ENCODE data around the gene SPAG6.
"Not testable (repeated sequence)": the region's sequence is repeated elsewhere in the genome, so short reads cannot be mapped to it uniquely, and the experiment has no call there.

The SPAG6 gene

DNA sequence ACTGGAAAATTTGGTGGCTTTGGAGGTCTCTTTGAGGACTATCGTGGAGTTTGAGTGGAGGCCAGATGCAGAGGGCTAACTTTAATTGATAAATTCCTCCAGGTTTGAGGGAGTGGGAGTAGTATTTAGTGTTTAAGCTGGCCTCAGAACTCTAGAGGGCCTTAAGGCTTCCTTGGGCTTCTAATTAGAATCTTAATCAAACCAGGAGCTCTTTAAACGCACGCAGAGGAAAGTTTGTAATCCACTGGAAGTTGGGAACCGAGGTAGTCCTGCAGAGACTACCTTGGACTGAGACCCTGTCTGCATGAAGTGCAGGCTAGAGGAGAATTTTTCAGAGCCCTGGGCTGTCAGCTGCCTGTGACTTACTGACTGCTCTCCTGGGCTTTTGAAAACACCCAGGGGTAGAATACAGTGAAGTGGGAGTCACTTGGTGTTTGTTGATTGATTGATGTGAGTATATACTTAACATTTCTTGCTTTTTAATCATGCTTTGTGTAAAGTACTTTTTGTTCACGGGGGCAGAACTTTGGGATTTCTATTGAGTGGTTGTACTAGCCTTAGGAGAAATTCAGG lies 5.9 kb downstream of the SPAG6 start:
- TF ChIP-seq Cebpa-rat (IDR thresholded peaks at IDR 0.05): no peak
- H3K9me3 ChIP-seq (replicated peaks in 1 of 11): peaks cover 0 to 7% (median under 1%) of the 10 kb centered on the region in 11 experiments; a peak in 7 of 22 replicates
- peaks cover under 1 to 24% (median 16%) of the 10 kb centered on the region in 11 experiments; a peak in 19 of 22 replicates for H3K27me3 ChIP-seq
- H3K4me2 ChIP-seq: no peak overlapping the region
- no peaks in the 10 kb centered on the region for H3K36me3 ChIP-seq
- H3K27ac ChIP-seq: no peak overlapping the region
- no peaks in the 10 kb centered on the region for H4K20me1 ChIP-seq
- H3K4me1 ChIP-seq: no peaks in the 10 kb centered on the region
- H3K9ac ChIP-seq: no peak overlapping the region
- no peak overlapping the region for H3K4me3 ChIP-seq

DNA sequence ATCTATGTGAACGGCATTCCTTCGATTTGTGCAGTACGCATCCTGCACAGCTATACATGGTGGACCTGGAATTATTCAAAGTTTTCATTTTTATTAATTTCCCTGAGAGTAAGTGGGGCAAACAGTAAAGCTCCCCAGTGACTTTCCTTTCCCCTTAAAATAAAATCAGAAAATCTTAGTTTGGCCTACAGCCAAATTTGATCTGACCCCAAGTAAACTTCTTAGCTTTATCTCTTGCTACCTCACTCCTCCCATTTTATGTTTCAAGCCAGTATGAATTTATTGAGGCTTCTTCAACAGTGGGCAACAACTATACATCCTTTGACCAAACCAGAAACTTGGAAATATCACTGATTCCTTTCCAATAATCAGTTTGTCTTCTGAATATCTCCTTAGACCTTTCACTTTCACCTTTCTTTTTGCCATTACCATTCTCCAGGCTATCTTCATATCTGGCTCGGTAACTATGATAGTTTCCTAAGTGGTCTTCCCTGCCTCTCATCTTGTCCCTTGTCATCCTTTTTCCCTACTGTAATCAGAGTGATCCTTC lies 11.1 kb downstream of the SPAG6 start:
- Histone ChIP-seq H3K4me1 (no peaks in the 10 kb centered on the region), H3K27ac (no peak overlapping the region), H3K9ac (no peak overlapping the region), H3K4me2 (no peak overlapping the region), H4K20me1 (no peaks in the 10 kb centered on the region), H3K27me3 (no peaks in the 10 kb centered on the region), H3K4me3 (no peak overlapping the region), H3K36me3 (no peaks in the 10 kb centered on the region), H3K9me3 (replicated peaks in 1 of 11) (no peaks in the 10 kb centered on the region; a peak in 1 of 22 replicates)
- no peak for TF ChIP-seq Cebpa-rat (IDR thresholded peaks at IDR 0.05)

DNA sequence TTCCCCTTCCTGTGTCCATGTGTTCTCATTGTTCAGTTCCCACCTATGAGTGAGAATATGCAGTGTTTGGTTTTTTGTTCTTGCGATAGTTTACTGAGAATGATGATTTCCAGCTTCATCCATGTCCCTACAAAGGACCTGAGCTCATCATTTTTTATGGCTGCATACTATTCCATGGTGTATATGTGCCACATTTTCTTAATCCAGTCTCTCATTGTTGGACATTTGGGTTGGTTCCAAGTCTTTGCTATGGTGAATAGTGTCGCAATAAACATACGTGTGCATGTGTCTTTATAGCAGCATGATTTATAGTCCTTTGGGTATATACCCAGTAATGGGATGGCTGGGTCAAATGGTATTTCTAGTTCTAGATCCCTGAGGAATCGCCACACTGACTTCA lies 12.5 kb downstream of the SPAG6 start:
- H3K27me3 ChIP-seq; H4K20me1 ChIP-seq; H3K4me3 ChIP-seq; H3K36me3 ChIP-seq; H3K4me1 ChIP-seq; H3K27ac ChIP-seq; H3K9me3 ChIP-seq (replicated peaks in 1 of 11); H3K4me2 ChIP-seq; H3K9ac ChIP-seq: not testable (repeated sequence)

DNA sequence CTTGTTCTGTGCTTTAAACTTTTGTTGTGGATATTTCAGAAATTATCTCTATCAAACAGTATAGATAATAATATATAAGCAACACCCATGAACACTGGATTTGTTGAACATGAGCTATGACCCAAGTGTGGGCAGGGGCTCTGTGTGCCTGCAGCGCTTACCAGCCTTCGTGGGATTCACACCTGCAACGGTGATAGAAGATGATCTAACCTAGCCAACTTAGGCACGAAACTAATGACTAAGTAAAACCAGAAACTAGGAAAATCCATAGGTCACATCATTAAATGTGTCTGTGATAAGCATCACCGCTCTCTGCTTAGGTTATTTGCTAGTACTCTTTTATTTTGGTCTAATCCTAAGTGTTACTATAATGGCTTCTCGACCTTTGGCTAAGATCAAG lies 18.0 kb downstream of the SPAG6 start:
- Histone ChIP-seq H3K9ac (no peak overlapping the region), H3K4me3 (no peak overlapping the region), H4K20me1 (no peaks in the 10 kb centered on the region), H3K27ac (no peak overlapping the region), H3K4me1 (peaks cover 0 to 15% (median 0%) of the 10 kb centered on the region in 10 experiments; a peak in 5 of 20 replicates), H3K36me3 (no peaks in the 10 kb centered on the region), H3K27me3 (no peaks in the 10 kb centered on the region), H3K4me2 (no peak overlapping the region), H3K9me3 (replicated peaks in 1 of 11) (no peaks in the 10 kb centered on the region; a peak in 1 of 22 replicates)
- TF ChIP-seq Cebpa-rat (IDR thresholded peaks at IDR 0.05): no peak

GRCh38 chr10:22364407-22365140 lies 19.3 kb downstream of the SPAG6 start:
- H3K4me2 ChIP-seq: peak overlapping the region in 1 of 11 experiments; percentile 65; a peak in 3 of 22 replicates
- no peaks in the 10 kb centered on the region for H4K20me1 ChIP-seq
- H3K36me3 ChIP-seq: no peaks in the 10 kb centered on the region
- no peak overlapping the region for H3K4me3 ChIP-seq
- H3K9me3 ChIP-seq (replicated peaks in 1 of 11): no peaks in the 10 kb centered on the region
- peaks cover 0 to 24% (median 4%) of the 10 kb centered on the region in 10 experiments; a peak in 14 of 20 replicates for H3K4me1 ChIP-seq
- TF ChIP-seq Cebpa-rat (IDR thresholded peaks at IDR 0.05): no peak
- H3K27me3 ChIP-seq: no peaks in the 10 kb centered on the region
- no peak overlapping the region for H3K9ac ChIP-seq
- H3K27ac ChIP-seq: no peak overlapping the region

DNA sequence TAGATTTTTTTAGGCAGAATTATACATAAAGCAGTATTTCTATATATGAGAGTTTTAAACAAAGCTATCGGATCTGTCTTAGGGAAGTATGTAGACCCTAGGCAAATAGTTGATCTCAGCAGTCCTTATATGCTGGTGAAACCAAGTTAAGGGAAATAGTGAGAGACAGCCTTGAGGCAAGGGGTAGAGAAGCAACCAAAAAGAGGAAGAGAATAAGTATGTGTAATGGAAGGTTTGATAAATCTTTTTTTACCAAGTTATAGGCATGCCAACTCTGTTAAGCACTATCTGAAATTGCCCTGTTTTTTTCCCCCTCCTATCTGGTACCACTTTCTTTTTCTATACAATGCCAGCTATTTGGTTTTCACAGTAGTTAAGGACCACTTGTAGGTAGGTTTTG lies 19.9 kb downstream of the SPAG6 start:
- H3K4me2 ChIP-seq: peak overlapping the region in 3 of 11 experiments; percentile 4 to 65 (median 45); a peak in 5 of 22 replicates
- no peak overlapping the region for H3K9ac ChIP-seq
- no peaks in the 10 kb centered on the region for H4K20me1 ChIP-seq
- H3K36me3 ChIP-seq: no peaks in the 10 kb centered on the region
- H3K27ac ChIP-seq: no peak overlapping the region
- no peak for TF ChIP-seq Cebpa-rat (IDR thresholded peaks at IDR 0.05)
- peaks cover 6 to 30% (median 10%) of the 10 kb centered on the region in 10 experiments; a peak in 16 of 20 replicates for H3K4me1 ChIP-seq
- H3K27me3 ChIP-seq: no peaks in the 10 kb centered on the region
- H3K9me3 ChIP-seq (replicated peaks in 1 of 11): no peaks in the 10 kb centered on the region
- no peak overlapping the region for H3K4me3 ChIP-seq

DNA sequence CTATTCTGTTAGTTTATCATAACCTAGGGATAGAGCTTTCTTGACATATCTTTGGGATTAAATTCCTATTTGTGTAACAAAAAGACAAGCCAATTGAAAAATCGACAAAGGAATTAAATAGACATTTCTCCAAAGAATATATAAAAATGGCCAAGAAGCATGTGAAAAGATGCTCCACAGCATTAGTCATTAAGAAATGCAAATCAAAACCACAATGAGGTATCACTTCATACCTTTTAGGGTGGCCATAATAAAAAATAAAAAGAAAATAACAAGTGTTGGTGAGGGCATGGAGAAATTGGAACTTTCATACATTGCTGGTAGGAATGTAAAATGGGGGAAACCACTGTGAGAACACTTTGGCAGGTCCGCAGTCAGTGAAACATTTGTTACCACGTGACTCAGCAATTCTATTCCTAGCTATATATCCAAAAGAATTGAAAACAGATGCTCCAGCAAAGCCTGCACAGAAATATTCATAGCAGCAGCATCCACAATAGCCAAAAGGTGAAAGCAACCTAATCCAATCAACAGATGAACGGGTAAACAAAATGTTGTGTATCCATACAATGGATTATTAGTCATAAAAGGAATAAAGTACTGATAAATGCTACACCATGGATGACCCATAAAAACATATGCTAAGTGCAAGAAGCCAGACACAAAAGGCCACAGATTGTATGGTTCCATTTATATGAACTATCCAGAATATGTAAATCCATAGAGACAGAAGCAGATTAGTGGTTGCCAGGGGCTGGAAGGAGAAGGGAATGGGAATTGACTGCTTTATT lies 20.5 kb downstream of the SPAG6 start:
- Histone ChIP-seq H3K27me3 (no peaks in the 10 kb centered on the region), H3K9me3 (replicated peaks in 1 of 11) (no peaks in the 10 kb centered on the region), H3K27ac (no peak overlapping the region), H4K20me1 (no peaks in the 10 kb centered on the region), H3K4me2 (peak overlapping the region in 3 of 11 experiments; percentile 4 to 65 (median 45); a peak in 5 of 22 replicates), H3K4me3 (no peak overlapping the region), H3K9ac (no peak overlapping the region), H3K4me1 (peaks cover 9 to 36% (median 16%) of the 10 kb centered on the region in 10 experiments; a peak in 16 of 20 replicates), H3K36me3 (no peaks in the 10 kb centered on the region)
- no peak for TF ChIP-seq Cebpa-rat (IDR thresholded peaks at IDR 0.05)

- Histone ChIP-seq H3K4me3 (no peak overlapping the region), H3K36me3 (no peaks in the 10 kb centered on the region), H3K9ac (no peak overlapping the region), H3K4me2 (no peak overlapping the region), H3K4me1 (peaks cover 9 to 40% (median 17%) of the 10 kb centered on the region in 10 experiments; a peak in 16 of 20 replicates), H3K9me3 (replicated peaks in 1 of 11) (no peaks in the 10 kb centered on the region), H3K27me3 (no peaks in the 10 kb centered on the region), H4K20me1 (no peaks in the 10 kb centered on the region), H3K27ac (no peak overlapping the region)
- no peak for TF ChIP-seq Cebpa-rat (IDR thresholded peaks at IDR 0.05)
These were observed 21.1 kb downstream of the SPAG6 start for GRCh38 chr10:22366435-22366703.

DNA sequence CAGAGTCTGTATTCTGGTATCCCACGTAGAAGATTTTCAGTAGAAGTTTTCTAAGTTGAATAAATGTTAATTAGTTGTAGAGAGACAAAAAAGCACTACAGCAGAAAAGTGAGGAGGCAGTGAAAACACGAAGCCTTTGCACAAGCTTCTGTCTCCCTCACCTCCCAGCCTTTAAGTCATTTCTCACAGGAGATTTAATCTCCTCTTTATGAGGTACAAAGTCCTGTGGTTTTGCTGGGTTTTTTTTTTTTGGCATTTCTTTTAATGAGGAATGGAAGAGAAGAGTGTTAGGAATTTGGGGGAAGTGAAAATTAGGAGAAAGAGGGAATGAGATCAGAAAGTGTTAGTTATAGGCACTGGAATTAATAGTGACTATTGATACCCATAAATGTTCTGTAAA lies 21.5 kb downstream of the SPAG6 start:
- Histone ChIP-seq H3K4me3 (no peak overlapping the region), H3K4me1 (peaks cover 9 to 40% (median 17%) of the 10 kb centered on the region in 10 experiments; a peak in 16 of 20 replicates), H3K9ac (no peak overlapping the region), H3K36me3 (no peaks in the 10 kb centered on the region), H3K9me3 (replicated peaks in 1 of 11) (no peaks in the 10 kb centered on the region), H3K4me2 (no peak overlapping the region), H4K20me1 (no peaks in the 10 kb centered on the region), H3K27ac (no peak overlapping the region), H3K27me3 (no peaks in the 10 kb centered on the region)
- TF ChIP-seq Cebpa-rat (IDR thresholded peaks at IDR 0.05): no peak

Data from BLaER1 treated with 17β-estradiol and CSF1 and Interleukin-3, amounts not matched to agents 10 nM and 100 nM (cell line).